Kidney epithelial cell (primary cell): ENCODE results near the gene IKBKE. TPM values are rescaled to one million over a fixed set of nuclear protein-coding genes. Genes with fewer than 3 reads are reported as not detected.

Experiments
- DNase-seq: peaks from one replicate; pipeline ENCODE4 v3.0.0-alpha.2; 2010; ENCODE audit warnings: low read depth
- H3K27me3 ChIP-seq: 2 replicates; pipeline ENCODE4 v1.6.0; 2011; ENCODE audit warnings: low read length; ENCODE audit not compliant: control insufficient read depth, insufficient read depth
- H3K36me3 ChIP-seq: 2 replicates; pipeline ENCODE4 v1.5.1; 2011; ENCODE audit warnings: low read length; ENCODE audit not compliant: control insufficient read depth, insufficient read depth
- H3K4me3 ChIP-seq: 2 replicates; pipeline ENCODE4 v1.5.1; 2011; ENCODE audit warnings: low read depth, mild to moderate bottlenecking, control low read depth, low read length
- total RNA-seq: library from RNA; depleted of rRNA; stranded (reverse); fragments of >200 nt; gene quantifications from 2 replicates; pipeline ENCODE4 v1.2.3, GENCODE V29; 2015
- TF ChIP-seq, protein P1 (sequence below): IDR thresholded peaks from 2 replicates; pipeline ENCODE4 v1.5.1; 2011; ENCODE audit warnings: mild to moderate bottlenecking, moderate library complexity, low read length, control low read depth, inconsistent platforms; ENCODE audit not compliant: insufficient read depth, poor library complexity, severe bottlenecking

IKBKE gene
- total RNA-seq, 1 donor from 2014 or later, result 33.2 TPM

GRCh38 chr1:206505702-206506355 is 35.6 kb downstream of the IKBKE start:
- H3K4me3 ChIP-seq, result no peak overlapping the region
- no peak for DNase-seq
- TF ChIP-seq, protein P1, sequence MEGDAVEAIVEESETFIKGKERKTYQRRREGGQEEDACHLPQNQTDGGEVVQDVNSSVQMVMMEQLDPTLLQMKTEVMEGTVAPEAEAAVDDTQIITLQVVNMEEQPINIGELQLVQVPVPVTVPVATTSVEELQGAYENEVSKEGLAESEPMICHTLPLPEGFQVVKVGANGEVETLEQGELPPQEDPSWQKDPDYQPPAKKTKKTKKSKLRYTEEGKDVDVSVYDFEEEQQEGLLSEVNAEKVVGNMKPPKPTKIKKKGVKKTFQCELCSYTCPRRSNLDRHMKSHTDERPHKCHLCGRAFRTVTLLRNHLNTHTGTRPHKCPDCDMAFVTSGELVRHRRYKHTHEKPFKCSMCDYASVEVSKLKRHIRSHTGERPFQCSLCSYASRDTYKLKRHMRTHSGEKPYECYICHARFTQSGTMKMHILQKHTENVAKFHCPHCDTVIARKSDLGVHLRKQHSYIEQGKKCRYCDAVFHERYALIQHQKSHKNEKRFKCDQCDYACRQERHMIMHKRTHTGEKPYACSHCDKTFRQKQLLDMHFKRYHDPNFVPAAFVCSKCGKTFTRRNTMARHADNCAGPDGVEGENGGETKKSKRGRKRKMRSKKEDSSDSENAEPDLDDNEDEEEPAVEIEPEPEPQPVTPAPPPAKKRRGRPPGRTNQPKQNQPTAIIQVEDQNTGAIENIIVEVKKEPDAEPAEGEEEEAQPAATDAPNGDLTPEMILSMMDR, result peak; percentile 58
- H3K27me3 ChIP-seq, result peaks cover 20% of the 10 kb centered on the region
- no peaks in the 10 kb centered on the region for H3K36me3 ChIP-seq

DNA sequence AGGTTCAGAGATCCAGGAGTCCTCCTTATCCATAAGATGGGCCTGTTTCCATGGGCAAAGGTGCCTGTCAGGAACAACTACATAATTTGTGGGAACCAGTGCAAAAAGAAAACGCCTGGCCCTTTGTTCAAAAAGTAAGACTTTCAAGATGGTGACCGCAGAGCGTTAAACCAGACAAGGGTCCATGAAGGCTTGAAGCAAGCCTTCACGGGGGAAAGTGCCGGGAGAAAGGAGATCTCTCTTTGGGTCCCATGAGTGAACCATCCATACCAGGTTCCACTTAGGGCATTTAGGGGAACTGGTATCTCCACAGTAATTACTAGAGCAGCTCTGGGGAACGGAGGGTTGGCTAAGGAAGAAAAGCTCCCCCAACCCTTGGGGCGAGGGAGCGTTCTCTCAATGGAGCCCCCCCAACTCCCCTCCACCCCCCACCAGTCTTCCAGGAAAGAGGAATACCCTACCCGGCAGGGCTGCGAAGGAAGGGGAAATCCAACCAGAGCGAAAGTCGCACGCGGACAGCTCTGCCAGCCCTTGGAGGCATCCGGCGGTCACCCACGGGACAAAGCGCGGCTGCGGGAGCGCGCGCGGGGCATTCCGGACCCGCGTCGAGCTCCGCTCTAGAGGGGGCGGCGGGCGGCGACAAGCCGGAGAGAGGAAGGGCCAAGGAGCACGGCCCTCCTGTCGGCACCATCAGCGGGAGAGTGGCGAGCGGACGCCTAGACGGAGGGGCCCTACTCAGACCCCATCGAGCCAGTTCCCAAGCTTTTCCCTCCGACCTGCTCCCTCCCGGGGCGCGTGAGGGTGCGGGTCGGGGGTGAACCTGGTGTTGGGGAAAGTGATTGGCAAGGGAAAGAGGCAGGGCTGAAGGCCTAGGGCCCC is 36.4 kb downstream of the IKBKE start:
- H3K36me3 ChIP-seq, result no peaks in the 10 kb centered on the region
- H3K27me3 ChIP-seq, result peaks cover 20% of the 10 kb centered on the region
- TF ChIP-seq, protein P1, result no peak
- DNase-seq, result no peak
- H3K4me3 ChIP-seq, result peak overlapping the region; percentile 46

- Histone ChIP-seq H3K27me3 (peaks cover 20% of the 10 kb centered on the region), H3K4me3 (peak within 1 kb of the TSS; percentile 46), H3K36me3 (no peaks in the 10 kb centered on the region)
- TF ChIP-seq, protein P1, result no peak
- DNase-seq, result no peak
Observed at GRCh38 chr1:206507284-206508129, 37.2 kb downstream of the IKBKE start, which contains the start of gene RASSF5. Gene RASSF5, plus strand, starts transcription at chr1:206507531. Its CDS starts 72 bp downstream, at chr1:206507603.

- Histone ChIP-seq H3K4me3 (peak overlapping the region; percentile 46), H3K36me3 (no peaks in the 10 kb centered on the region), H3K27me3 (peaks cover 20% of the 10 kb centered on the region)
- no peak for DNase-seq
- TF ChIP-seq, protein P1, result no peak
Observed at GRCh38 chr1:206508130-206508889, 38.0 kb downstream of the IKBKE start.

DNA sequence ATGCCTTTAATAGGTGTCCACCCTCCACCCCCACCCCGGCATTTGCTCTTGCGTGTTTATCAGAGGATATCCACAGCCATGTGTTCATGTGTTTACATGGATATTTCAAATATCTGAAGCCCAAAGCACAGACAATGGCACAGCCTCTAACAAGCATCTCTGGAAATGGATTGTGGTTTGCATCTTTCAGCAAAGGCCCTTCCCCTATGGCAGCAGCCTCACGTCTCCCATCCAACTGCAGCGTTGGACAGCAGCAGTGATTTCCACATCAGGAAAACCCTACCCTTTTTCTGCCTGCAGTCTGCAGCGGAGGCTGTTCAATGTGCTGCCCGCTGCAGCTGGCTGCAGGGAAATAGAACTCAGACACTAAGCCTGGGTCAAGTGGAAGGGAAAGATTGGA is 38.7 kb downstream of the IKBKE start:
- TF ChIP-seq, protein P1, result no peak
- H3K27me3 ChIP-seq, result peaks cover 20% of the 10 kb centered on the region
- H3K36me3 ChIP-seq, result no peaks in the 10 kb centered on the region
- DNase-seq, result no peak
- no peak overlapping the region for H3K4me3 ChIP-seq
